Measurements from ENCODE around the gene CRELD2. TPM values are rescaled to one million over a fixed set of nuclear protein-coding genes. Genes with fewer than 3 reads are reported as not detected.

CRELD2 gene
- total and polyA plus RNA-seq, 2 of the 13 experiments (the other 11 are each of a cell fraction or from before 2014, with no cell fraction given) = 17.2 to 44.7 TPM

DNA sequence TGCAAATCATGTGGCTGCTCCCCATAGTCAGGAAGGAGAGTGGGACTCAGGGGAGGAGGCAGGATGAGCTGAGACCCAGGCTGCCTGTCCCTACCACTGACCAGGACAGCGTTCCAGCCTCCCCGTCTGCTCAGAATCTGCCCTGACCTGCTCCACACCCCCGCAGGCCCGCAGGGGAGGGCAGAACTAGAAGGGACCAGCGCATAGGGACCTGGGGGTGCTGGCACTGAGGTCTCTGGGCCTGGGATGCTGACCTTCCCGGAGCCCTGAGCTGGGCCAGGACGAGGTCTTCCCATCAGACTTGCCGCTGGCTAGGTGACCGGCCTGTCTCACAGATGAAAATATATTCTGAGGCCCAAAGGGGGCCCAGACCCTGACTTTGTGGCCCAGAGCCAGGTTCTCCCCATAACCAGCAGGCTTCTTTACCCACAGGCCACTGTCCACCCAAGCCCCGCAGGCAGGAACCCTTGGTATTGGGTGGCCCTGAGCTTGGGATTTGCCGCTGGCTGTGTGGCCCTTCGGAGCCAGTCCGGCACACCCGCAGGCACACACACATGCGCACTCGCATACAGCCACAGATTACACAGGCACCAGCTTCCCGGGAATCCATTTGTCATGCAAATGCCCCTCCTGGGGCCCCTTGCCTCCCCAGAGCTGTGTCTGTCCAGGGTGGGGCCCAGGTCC, 28.3 kb downstream of the CRELD2 start (continued):
- TF ChIP-seq TBX2 (CRISPR knock-in tag; IDR thresholded peaks at IDR 0.05; ENCODE audit: borderline replicate concordance) (no peak), MEIS2 (CRISPR knock-in tag; IDR thresholded peaks at IDR 0.05) (peak; percentile 36; the same call in 1 of the 2 replicates), HNRNPL (IDR thresholded peaks at IDR 0.05; ENCODE audit: low read depth, low read length) (0 out of 2 replicates have a peak, but pooled peaks have one; percentile 8), GFI1 (CRISPR knock-in tag; IDR thresholded peaks at IDR 0.05; ENCODE audit: borderline replicate concordance) (no peak), POLR2AphosphoS5 (IDR thresholded peaks at IDR 0.05; ENCODE audit: low read depth, low read length) (peak; percentile 17; the same call in 1 of the 2 replicates), ZNF329 (CRISPR knock-in tag; IDR thresholded peaks at IDR 0.05; ENCODE audit: low read depth) (no peak), ZFX (CRISPR knock-in tag; IDR thresholded peaks at IDR 0.05; ENCODE audit: low read depth) (peak; percentile 57), RAD21 (CRISPR knock-in tag; IDR thresholded peaks at IDR 0.05) (peak; percentile 9; the same call in 1 of the 2 replicates), AGO1 (IDR thresholded peaks at IDR 0.05; ENCODE audit: low read depth, low read length, poor library complexity, severe bottlenecking) (no peak), TBX3 (IDR thresholded peaks at IDR 0.05; ENCODE audit: borderline replicate concordance) (no peak), SMAD3 (CRISPR knock-in tag; IDR thresholded peaks at IDR 0.05) (0 out of 2 replicates have a peak, but pooled peaks have one; percentile 9), ZSCAN30 (CRISPR knock-in tag; IDR thresholded peaks at IDR 0.05) (no peak), RBFOX2 (IDR thresholded peaks at IDR 0.05; ENCODE audit: low read depth, low read length) (peak; percentile 21; the same call in 1 of the 2 replicates)
- TF ChIP-seq, protein P1, sequence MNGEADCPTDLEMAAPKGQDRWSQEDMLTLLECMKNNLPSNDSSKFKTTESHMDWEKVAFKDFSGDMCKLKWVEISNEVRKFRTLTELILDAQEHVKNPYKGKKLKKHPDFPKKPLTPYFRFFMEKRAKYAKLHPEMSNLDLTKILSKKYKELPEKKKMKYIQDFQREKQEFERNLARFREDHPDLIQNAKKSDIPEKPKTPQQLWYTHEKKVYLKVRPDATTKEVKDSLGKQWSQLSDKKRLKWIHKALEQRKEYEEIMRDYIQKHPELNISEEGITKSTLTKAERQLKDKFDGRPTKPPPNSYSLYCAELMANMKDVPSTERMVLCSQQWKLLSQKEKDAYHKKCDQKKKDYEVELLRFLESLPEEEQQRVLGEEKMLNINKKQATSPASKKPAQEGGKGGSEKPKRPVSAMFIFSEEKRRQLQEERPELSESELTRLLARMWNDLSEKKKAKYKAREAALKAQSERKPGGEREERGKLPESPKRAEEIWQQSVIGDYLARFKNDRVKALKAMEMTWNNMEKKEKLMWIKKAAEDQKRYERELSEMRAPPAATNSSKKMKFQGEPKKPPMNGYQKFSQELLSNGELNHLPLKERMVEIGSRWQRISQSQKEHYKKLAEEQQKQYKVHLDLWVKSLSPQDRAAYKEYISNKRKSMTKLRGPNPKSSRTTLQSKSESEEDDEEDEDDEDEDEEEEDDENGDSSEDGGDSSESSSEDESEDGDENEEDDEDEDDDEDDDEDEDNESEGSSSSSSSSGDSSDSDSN (CRISPR knock-in tag; IDR thresholded peaks at IDR 0.05) = peak; percentile 55
- TF ChIP-seq, protein P2, sequence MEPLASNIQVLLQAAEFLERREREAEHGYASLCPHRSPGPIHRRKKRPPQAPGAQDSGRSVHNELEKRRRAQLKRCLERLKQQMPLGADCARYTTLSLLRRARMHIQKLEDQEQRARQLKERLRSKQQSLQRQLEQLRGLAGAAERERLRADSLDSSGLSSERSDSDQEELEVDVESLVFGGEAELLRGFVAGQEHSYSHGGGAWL (CRISPR knock-in tag; IDR thresholded peaks at IDR 0.05) = 0 out of 2 replicates have a peak, but pooled peaks have one; percentile 22
- TF ChIP-seq, protein P3, sequence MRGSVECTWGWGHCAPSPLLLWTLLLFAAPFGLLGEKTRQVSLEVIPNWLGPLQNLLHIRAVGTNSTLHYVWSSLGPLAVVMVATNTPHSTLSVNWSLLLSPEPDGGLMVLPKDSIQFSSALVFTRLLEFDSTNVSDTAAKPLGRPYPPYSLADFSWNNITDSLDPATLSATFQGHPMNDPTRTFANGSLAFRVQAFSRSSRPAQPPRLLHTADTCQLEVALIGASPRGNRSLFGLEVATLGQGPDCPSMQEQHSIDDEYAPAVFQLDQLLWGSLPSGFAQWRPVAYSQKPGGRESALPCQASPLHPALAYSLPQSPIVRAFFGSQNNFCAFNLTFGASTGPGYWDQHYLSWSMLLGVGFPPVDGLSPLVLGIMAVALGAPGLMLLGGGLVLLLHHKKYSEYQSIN (CRISPR knock-in tag; IDR thresholded peaks at IDR 0.05; ENCODE audit: borderline replicate concordance) = no peak
- TF ChIP-seq, protein P4, sequence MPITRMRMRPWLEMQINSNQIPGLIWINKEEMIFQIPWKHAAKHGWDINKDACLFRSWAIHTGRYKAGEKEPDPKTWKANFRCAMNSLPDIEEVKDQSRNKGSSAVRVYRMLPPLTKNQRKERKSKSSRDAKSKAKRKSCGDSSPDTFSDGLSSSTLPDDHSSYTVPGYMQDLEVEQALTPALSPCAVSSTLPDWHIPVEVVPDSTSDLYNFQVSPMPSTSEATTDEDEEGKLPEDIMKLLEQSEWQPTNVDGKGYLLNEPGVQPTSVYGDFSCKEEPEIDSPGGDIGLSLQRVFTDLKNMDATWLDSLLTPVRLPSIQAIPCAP (CRISPR knock-in tag; IDR thresholded peaks at IDR 0.05; ENCODE audit: low read depth) = no peak
- TF ChIP-seq, protein P5, sequence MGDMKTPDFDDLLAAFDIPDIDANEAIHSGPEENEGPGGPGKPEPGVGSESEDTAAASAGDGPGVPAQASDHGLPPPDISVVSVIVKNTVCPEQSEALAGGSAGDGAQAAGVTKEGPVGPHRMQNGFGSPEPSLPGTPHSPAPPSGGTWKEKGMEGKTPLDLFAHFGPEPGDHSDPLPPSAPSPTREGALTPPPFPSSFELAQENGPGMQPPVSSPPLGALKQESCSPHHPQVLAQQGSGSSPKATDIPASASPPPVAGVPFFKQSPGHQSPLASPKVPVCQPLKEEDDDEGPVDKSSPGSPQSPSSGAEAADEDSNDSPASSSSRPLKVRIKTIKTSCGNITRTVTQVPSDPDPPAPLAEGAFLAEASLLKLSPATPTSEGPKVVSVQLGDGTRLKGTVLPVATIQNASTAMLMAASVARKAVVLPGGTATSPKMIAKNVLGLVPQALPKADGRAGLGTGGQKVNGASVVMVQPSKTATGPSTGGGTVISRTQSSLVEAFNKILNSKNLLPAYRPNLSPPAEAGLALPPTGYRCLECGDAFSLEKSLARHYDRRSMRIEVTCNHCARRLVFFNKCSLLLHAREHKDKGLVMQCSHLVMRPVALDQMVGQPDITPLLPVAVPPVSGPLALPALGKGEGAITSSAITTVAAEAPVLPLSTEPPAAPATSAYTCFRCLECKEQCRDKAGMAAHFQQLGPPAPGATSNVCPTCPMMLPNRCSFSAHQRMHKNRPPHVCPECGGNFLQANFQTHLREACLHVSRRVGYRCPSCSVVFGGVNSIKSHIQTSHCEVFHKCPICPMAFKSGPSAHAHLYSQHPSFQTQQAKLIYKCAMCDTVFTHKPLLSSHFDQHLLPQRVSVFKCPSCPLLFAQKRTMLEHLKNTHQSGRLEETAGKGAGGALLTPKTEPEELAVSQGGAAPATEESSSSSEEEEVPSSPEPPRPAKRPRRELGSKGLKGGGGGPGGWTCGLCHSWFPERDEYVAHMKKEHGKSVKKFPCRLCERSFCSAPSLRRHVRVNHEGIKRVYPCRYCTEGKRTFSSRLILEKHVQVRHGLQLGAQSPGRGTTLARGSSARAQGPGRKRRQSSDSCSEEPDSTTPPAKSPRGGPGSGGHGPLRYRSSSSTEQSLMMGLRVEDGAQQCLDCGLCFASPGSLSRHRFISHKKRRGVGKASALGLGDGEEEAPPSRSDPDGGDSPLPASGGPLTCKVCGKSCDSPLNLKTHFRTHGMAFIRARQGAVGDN (CRISPR knock-in tag; IDR thresholded peaks at IDR 0.05) = peak; percentile 79
- TF ChIP-seq, protein P6, sequence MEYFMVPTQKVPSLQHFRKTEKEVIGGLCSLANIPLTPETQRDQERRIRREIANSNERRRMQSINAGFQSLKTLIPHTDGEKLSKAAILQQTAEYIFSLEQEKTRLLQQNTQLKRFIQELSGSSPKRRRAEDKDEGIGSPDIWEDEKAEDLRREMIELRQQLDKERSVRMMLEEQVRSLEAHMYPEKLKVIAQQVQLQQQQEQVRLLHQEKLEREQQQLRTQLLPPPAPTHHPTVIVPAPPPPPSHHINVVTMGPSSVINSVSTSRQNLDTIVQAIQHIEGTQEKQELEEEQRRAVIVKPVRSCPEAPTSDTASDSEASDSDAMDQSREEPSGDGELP (IDR thresholded peaks at IDR 0.05; ENCODE audit: borderline replicate concordance, low read depth) = no peak; the same call in 1 of the 2 replicates

Measured in HepG2 (cell line).